CD14-positive monocyte (primary cell): Measurements from ENCODE around the gene ARHGEF11. TPM values are rescaled to one million over a fixed set of nuclear protein-coding genes. Genes with fewer than 3 reads are reported as not detected.
A peak's percentile ranks its signal among the peaks of the same experiment; 100 is the strongest.
"Not testable (repeated sequence)": the region's sequence is repeated elsewhere in the genome, so short reads cannot be mapped to it uniquely, and the experiment has no call there.

Experiments
- DNase-seq, 3 donors: peaks; one replicate each; pipeline ENCODE4 v3.0.0-alpha.2; 2011 to 2022
- H2AFZ ChIP-seq: 2 replicates; pipeline ENCODE4 v1.6.0; 2012; ENCODE audit warnings: mild to moderate bottlenecking, low read depth, low read length, inconsistent platforms; ENCODE audit not compliant: insufficient read depth, poor library complexity, severe bottlenecking
- H3K27ac ChIP-seq, 2 donors: 1 replicate in 1 of 2; 2 replicates in 1 of 2; pipeline ENCODE4 v1.5.1; 2012 to 2013; ENCODE audit warnings: low read length in 2 of 2, control low read depth in 1 of 2, inconsistent platforms in 1 of 2, low read depth in 1 of 2, mild to moderate bottlenecking in 1 of 2
- H3K27me3 ChIP-seq, 2 donors: one replicate each; pipeline versions ENCODE4 v1.6.0 to v1.6.1; 2011 to 2013; ENCODE audit warnings: low read length in 2 of 2; ENCODE audit not compliant: control insufficient read depth in 2 of 2, insufficient read depth in 2 of 2
- H3K36me3 ChIP-seq, 2 donors: replicated peaks in 1 of 2; 1 replicate in 1 of 2; 2 replicates in 1 of 2; pipeline versions ENCODE4 v1.5.1 to v1.6.1; 2012 to 2013; ENCODE audit warnings: low read length in 2 of 2, control low read depth in 1 of 2, inconsistent platforms in 1 of 2, mild to moderate bottlenecking in 1 of 2; ENCODE audit not compliant: insufficient read depth in 2 of 2, control insufficient read depth in 1 of 2
- H3K4me1 ChIP-seq, 2 donors: 1 replicate in 1 of 2; 2 replicates in 1 of 2; pipeline versions ENCODE4 v1.5.1 to v1.6.1; 2012 to 2013; ENCODE audit warnings: low read length in 2 of 2, control low read depth in 1 of 2, inconsistent platforms in 1 of 2, mild to moderate bottlenecking in 1 of 2, moderate library complexity in 1 of 2; ENCODE audit not compliant: insufficient read depth in 2 of 2, control insufficient read depth in 1 of 2
- H3K4me2 ChIP-seq: replicated peaks from 2 replicates; pipeline ENCODE3; 2012; ENCODE audit warnings: low read length, moderate library complexity, mild to moderate bottlenecking; ENCODE audit not compliant: poor library complexity, severe bottlenecking; ENCODE audit errors: extremely low read depth
- H3K4me3 ChIP-seq, 3 experiments: fragments of 200-600 bp in 1 of 3; sonication (generic) in 1 of 3; replicated peaks in 1 of 3; 1 replicate in 2 of 3; 2 replicates in 1 of 3; pipeline ENCODE4 v1.5.1; 2011 to 2013; ENCODE audit warnings: low read length in 3 of 3, mild to moderate bottlenecking in 3 of 3, control low read depth in 2 of 3, low read depth in 2 of 3, inconsistent platforms in 1 of 3, moderate library complexity in 1 of 3
- H3K79me2 ChIP-seq: 2 replicates; pipeline ENCODE4 v1.6.0; 2012; ENCODE audit warnings: mild to moderate bottlenecking, control low read depth, inconsistent platforms, low read length, moderate library complexity; ENCODE audit not compliant: insufficient read depth
- H3K9ac ChIP-seq: 2 replicates; pipeline ENCODE4 v1.6.0; 2017; ENCODE audit warnings: low read length, mild to moderate bottlenecking; ENCODE audit not compliant: insufficient read depth, poor library complexity, severe bottlenecking
- H3K9me3 ChIP-seq, 2 donors: replicated peaks in 1 of 2; 1 replicate in 1 of 2; 2 replicates in 1 of 2; pipeline versions ENCODE4 v1.5.1 to v1.6.1; 2012 to 2013; ENCODE audit warnings: low read length in 2 of 2, control low read depth in 1 of 2; ENCODE audit not compliant: control insufficient read depth in 1 of 2, insufficient read depth in 1 of 2
- H4K20me1 ChIP-seq: 2 replicates; pipeline ENCODE4 v1.6.0; 2012; ENCODE audit warnings: mild to moderate bottlenecking, low read length, control low read depth, moderate library complexity; ENCODE audit not compliant: insufficient read depth
- H3K27ac Mint-ChIP-seq, 7 donors: one replicate each; pipeline ENCODE4 v1.8.0; 2020; ENCODE audit warnings: mild to moderate bottlenecking in 7 of 7, mixed read lengths in 7 of 7, moderate library complexity in 6 of 7, inconsistent platforms in 2 of 7
- H3K27me3 Mint-ChIP-seq, 3 donors: one replicate each; pipeline ENCODE4 v1.8.0; 2021 to 2022; ENCODE audit warnings: low read depth in 3 of 3, mild to moderate bottlenecking in 3 of 3, mixed read lengths in 3 of 3, moderate library complexity in 3 of 3, inconsistent platforms in 1 of 3
- H3K36me3 Mint-ChIP-seq, 2 donors: one replicate each; pipeline ENCODE4 v1.8.0; 2020; ENCODE audit warnings: mixed read lengths in 2 of 2, inconsistent platforms in 1 of 2, mild to moderate bottlenecking in 1 of 2
- H3K4me1 Mint-ChIP-seq: one replicate; pipeline ENCODE4 v1.8.0; 2020; ENCODE audit warnings: mild to moderate bottlenecking, mixed read lengths
- H3K4me3 Mint-ChIP-seq, 2 donors: one replicate each; pipeline ENCODE4 v1.8.0; 2020; ENCODE audit warnings: mild to moderate bottlenecking in 2 of 2, mixed read lengths in 2 of 2, moderate library complexity in 1 of 2
- H3K9me3 Mint-ChIP-seq, 7 donors: one replicate each; pipeline ENCODE4 v1.8.0; 2020 to 2022; ENCODE audit warnings: mixed read lengths in 7 of 7, mild to moderate bottlenecking in 6 of 7, moderate library complexity in 6 of 7, inconsistent platforms in 2 of 7
- CTCF ChIP-seq: fragments of 200-600 bp; IDR thresholded peaks from one replicate; pipeline ENCODE4 v1.8.0; 2022; ENCODE audit warnings: antibody characterized with exemption, mild to moderate bottlenecking
- WGBS: methylation state at CpG from one replicate; pipeline ENCODE4 v1.1.5; 2013; ENCODE audit warnings: missing lambda C conversion rate; ENCODE audit not compliant: insufficient coverage; 5-methylcytosine and 5-hydroxymethylcytosine counted together
- intact Hi-C, 2 donors: fragments of 100-400 bp; cut with micrococcal nuclease; formaldehyde crosslinking; loops; one replicate each; pipeline versions ENCODE4 v1.15.0 to v1.15.1; 2023
- polyA plus RNA-seq, 3 donors: library from polyadenylated mRNA; depleted of rRNA in 1 of 3; unstranded in 2 of 3; stranded (reverse) in 1 of 3; fragments of 300-500 nt in 2 of 3; fragments of >200 nt in 1 of 3; fragmentation: Illumina TruSeq in 2 of 3; gene quantifications; 1 replicate in 2 of 3; 2 replicates in 1 of 3; pipeline ENCODE4 v1.2.3, GENCODE V29; 2012 to 2021

Gene ARHGEF11
- polyA plus RNA-seq, 3 donors, result 17.0 to 78.5 (median 17.7) TPM

GRCh38 chr1:156928043-156928602 lies 117.4 kb downstream of the ARHGEF11 start:
- Histone ChIP-seq H2AFZ (peak overlapping the region; percentile 42), H3K36me3 (no peaks in the 10 kb centered on the region), H3K27ac (no peak overlapping the region), H3K27me3 (peaks cover 38 to 60% of the 10 kb centered on the region in 2 donors), H3K79me2 (no peaks in the 10 kb centered on the region), H3K9me3 (peaks cover 6 to 24% of the 10 kb centered on the region in 2 donors), H3K4me2 (peak overlapping the region; percentile 26), H3K9ac (no peak overlapping the region), H4K20me1 (no peaks in the 10 kb centered on the region), H3K4me1 (peaks cover 27 to 39% of the 10 kb centered on the region in 2 donors), H3K4me3 (peak overlapping the region in 1 of 3 experiments; percentile 23)
- peaks cover 3 to 14% of the 10 kb centered on the region in 2 donors for H3K36me3 Mint-ChIP-seq
- peaks cover 68 to 73% (median 71%) of the 10 kb centered on the region in 3 donors for H3K27me3 Mint-ChIP-seq
- H3K4me1 Mint-ChIP-seq, result peaks cover 44% of the 10 kb centered on the region
- peak; percentile 32 for TF ChIP-seq CTCF
- intact Hi-C loops, result loop anchor here (5.0 kb wide), 1 partner anchor 36 kb away; the partner anchor contains the start of gene PEAR1 (in 2 of the 2)
- DNase-seq, result no peak
- H3K9me3 Mint-ChIP-seq, result peaks cover 6 to 34% (median 22%) of the 10 kb centered on the region in 7 donors
- H3K27ac Mint-ChIP-seq, result peak overlapping the region in 2 of 7 donors; percentile 7 to 46
- WGBS, result 15% methylated on average over 2 of the region's 4 CpGs
- peak overlapping the region in 1 of 2 donors; percentile 80 for H3K4me3 Mint-ChIP-seq

GRCh38 chr1:156927215-156928042 lies 118.1 kb downstream of the ARHGEF11 start:
- Mint-ChIP-seq H3K27ac (peak overlapping the region in 1 of 7 donors; percentile 62), H3K4me3 (peak overlapping the region in 1 of 2 donors; percentile 87), H3K36me3 (peaks cover 3 to 16% of the 10 kb centered on the region in 2 donors), H3K9me3 (peaks cover 6 to 37% (median 22%) of the 10 kb centered on the region in 7 donors), H3K4me1 (peaks cover 44% of the 10 kb centered on the region), H3K27me3 (peaks cover 75 to 80% (median 78%) of the 10 kb centered on the region in 3 donors)
- Histone ChIP-seq H4K20me1 (no peaks in the 10 kb centered on the region), H3K4me2 (peak overlapping the region; percentile 26), H3K27ac (no peak overlapping the region), H3K9ac (no peak overlapping the region), H3K27me3 (peaks cover 45 to 67% of the 10 kb centered on the region in 2 donors), H3K36me3 (no peaks in the 10 kb centered on the region), H3K79me2 (no peaks in the 10 kb centered on the region), H3K9me3 (peaks cover 6 to 29% of the 10 kb centered on the region in 2 donors), H3K4me1 (peaks cover 27 to 39% of the 10 kb centered on the region in 2 donors), H3K4me3 (peak overlapping the region in 1 of 3 experiments; percentile 23), H2AFZ (peak overlapping the region; percentile 42)
- DNase-seq, result peak; percentile 40 to 62 (median 47)
- TF ChIP-seq CTCF, result peak; percentile 70
- 4% methylated on average over 64 of the region's 64 CpGs for WGBS
- intact Hi-C loops, result loop anchor here (5.0 kb wide), 1 partner anchor 35 kb away; the partner anchor contains the start of gene PEAR1 (in 2 of the 2)

GRCh38 chr1:156926695-156927094 lies 118.8 kb downstream of the ARHGEF11 start:
- not testable (repeated sequence) for H3K4me2 ChIP-seq, H3K27ac Mint-ChIP-seq, H3K27ac ChIP-seq, H3K4me3 ChIP-seq, DNase-seq, H2AFZ ChIP-seq, H3K36me3 ChIP-seq, H4K20me1 ChIP-seq, H3K9ac ChIP-seq, H3K79me2 ChIP-seq
- Mint-ChIP-seq H3K27me3 (peaks cover 82 to 87% (median 85%) of the 10 kb centered on the region in 3 donors), H3K4me1 (peaks cover 38% of the 10 kb centered on the region), H3K4me3 (peak overlapping the region in 1 of 2 donors; percentile 87), H3K9me3 (peaks cover 6 to 37% (median 22%) of the 10 kb centered on the region in 7 donors), H3K36me3 (peaks cover 3 to 20% of the 10 kb centered on the region in 2 donors)
- peaks cover 27 to 34% of the 10 kb centered on the region in 2 donors for H3K4me1 ChIP-seq
- intact Hi-C loops, result loop anchor here (5.0 kb wide), 1 partner anchor 34 kb away; the partner anchor contains the start of gene PEAR1 (in 2 of the 2)
- H3K27me3 ChIP-seq, result peaks cover 52 to 74% of the 10 kb centered on the region in 2 donors
- 83% methylated on average over 4 of the region's 6 CpGs for WGBS
- H3K9me3 ChIP-seq, result peaks cover 6 to 34% of the 10 kb centered on the region in 2 donors
